Embryonic facial prominence (tissue), 1 donor: ENCODE measurements around the gene CCDC92B.

Source experiments
- DNase-seq: peaks from one replicate; pipeline ENCODE4 v3.0.0-alpha.2; 2016; ENCODE audit errors: extremely low spot score

CCDC92B gene

DNA sequence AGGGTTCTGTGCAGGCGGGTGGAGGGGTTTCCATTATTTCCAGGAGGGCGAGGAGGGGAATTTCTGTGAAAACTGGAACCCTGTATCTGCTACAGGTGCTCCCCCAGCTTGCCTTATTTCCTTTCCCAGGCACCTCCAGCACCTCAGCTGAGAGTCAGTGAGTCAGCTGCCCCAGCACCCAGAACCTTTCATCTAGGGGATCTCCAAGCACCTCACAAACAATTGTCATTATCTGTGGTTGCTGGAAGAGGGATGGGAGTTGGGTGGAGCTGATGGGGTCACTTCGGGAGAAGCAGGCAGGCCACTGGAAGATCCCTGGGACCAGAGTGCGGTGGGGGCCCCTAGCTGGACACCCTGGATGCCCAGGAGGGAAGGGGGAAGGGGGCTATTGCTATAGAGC lies 27.8 kb downstream of the CCDC92B start:
- no peak for DNase-seq

DNA sequence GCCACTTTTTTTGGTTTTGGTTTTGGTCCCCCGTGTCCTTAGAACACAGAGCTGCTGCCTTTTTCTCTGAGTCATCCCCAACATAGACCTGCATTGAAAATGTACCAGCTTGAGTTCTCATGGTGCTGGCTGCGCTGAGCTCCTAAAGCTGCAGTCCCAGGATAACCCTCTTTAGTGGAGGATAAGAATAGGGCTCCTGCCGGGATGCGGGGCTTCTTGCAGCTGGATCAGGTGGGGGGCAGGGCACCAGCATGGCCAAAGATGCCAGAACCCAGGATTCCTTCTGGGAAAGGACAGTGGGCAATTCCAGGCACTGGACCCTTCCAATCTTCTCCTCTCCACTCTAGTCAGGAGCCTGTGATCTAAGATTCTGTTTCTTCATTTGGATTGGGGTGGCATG lies 29.6 kb downstream of the CCDC92B start:
- no peak for DNase-seq

DNA sequence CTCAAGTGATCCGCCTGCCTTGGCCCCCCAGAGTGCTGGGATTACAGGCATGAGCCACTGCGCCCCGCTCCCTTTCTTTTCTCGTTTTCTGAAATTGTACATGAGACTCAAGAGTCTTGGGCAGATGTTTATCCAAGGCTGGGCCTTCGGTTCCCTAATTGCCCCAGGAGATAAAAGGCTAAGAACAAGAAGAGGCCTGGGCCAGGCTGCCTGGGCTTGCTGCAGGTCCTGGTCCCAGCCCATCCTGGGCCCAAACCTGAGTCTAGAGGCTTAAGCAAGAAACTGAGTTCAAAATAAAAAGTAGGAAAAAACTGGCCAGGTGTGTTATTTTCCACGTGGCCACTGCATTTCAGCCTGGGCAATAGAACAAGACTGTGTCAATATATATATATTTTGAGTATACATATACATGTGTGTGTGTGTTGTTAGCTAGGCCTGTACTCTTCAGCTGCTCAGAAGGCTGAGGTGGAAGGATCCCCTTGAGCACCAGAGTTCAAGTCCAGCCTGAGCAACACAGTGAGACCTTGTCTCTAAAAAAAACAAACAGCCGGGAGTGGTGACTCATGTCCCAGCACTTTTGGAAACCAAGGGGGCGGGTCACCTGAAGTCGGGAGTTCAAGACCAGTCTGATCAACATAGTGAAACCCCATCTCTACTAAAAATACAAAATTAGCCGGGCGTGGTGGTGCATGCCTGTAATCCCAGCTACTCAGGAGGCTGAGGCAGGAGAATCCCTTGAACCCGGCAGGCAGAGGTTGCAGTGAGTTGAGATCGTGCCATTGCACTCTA lies 31.1 kb downstream of the CCDC92B start:
- DNase-seq: no peak

DNA sequence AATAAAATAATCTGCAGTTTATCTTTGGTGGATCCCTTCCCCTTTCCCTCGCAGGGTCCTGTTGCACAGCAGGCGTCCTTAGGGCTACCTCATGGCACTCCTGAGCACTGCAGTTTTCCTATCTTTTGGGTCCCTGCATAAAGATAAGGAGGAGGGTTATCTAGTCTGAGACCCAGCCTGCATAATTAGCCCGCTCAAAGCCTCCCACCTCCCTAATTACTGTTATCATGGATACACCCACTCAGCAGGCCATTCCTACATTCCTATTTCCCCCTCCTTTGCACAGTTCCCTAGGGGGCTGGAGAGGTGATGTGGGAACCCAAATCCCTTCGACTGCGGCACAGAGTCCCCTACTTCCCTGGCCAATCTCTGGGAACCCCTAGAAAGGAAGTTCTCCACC lies 32.8 kb downstream of the CCDC92B start:
- no peak for DNase-seq

DNA sequence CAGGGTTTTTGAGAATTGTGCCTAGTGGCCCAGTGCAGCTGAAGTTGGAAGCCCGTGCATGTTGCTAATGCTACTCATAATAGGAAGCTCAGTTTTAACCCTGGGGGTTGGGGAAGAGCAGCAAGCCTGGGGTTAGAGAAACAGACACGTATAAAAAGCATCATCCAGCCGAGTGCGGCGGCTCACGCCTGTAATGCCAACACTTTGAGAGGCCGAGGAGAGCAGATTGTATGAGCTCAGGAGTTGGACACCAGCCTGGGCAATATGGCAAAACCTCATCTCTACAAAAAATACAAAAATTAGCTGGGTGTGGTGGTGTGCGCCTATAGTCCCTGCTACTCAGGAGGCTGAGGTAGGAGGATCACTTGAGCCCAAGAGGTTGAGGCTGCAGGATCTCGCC lies 35.6 kb downstream of the CCDC92B start:
- DNase-seq: no peak

DNA sequence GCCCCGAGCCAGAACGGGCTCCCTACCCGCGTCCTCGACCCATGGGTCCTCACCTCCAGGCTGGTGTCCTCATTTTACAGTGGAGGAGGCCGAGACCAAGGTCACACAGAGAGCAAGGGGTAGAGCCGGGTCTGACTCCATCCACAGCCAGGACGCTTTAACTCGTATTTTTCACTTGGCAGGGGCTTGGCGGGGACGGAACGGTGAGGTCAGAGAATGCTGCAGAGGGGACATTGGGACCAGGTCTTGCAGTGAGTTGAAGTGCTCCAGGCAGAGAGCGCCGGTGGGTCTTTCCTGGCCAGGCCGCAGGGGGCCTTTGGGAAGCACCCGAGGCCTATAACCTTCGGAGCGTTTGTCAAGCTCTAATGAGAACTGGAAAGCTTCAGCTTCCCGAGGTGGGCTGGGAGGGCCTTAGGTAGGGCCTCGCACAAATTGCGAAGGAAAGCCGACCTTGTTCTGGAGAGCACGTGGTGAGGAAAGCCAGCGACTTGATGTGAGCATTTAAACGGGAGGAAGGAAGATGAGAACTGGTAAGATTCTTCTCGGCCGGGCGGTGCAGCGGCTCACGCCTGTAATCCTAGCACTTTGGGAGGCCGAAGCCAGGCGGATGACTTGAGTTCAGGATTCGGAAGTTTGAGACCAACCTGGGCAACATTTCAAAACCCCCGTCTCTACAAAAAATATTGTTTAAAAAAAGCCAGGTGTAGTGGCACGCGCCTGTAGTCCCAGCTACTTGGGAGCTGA lies 37.0 kb downstream of the CCDC92B start:
- no peak for DNase-seq

DNA sequence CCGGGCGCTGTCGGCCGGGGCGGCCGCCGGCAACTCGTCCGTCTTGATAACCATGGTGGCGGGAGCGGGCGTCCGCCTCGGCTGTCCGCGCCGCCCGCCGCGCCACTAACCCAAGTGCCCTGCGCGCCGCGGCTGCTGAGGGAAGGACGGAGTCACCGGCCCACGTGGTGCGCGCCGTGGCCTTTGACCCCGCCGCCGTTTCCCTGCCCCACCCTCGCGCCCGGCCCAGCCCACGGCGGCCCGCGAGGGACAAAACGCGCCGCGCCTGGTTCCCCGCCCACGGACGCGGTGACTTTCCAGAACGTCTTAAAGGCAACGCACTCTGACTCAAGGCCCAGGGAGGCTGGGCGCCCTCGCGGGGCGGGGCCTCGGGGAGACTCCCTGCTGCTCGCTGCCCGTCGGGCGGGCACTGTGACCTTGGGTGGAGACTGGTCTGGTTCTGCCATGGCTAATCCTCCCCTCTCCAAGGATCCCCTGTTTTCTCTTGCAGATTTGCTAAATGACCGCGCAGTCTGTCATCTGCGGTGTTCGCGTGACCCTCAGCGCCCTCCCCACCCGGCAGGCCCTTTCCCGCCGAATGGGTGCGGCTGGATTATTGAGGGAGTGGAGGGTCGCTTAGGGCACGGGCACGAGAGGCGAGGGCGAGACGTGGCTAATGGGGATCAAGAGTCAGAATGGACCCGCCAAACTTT lies 37.7 kb downstream of the CCDC92B start, which contains the start of gene CLUH:
TSS of gene CLUH (minus strand) at position 157 of the 692 bp plus-strand sequence. CDS start at position 54, 103 bp downstream.
- DNase-seq: peak; percentile 72

DNA sequence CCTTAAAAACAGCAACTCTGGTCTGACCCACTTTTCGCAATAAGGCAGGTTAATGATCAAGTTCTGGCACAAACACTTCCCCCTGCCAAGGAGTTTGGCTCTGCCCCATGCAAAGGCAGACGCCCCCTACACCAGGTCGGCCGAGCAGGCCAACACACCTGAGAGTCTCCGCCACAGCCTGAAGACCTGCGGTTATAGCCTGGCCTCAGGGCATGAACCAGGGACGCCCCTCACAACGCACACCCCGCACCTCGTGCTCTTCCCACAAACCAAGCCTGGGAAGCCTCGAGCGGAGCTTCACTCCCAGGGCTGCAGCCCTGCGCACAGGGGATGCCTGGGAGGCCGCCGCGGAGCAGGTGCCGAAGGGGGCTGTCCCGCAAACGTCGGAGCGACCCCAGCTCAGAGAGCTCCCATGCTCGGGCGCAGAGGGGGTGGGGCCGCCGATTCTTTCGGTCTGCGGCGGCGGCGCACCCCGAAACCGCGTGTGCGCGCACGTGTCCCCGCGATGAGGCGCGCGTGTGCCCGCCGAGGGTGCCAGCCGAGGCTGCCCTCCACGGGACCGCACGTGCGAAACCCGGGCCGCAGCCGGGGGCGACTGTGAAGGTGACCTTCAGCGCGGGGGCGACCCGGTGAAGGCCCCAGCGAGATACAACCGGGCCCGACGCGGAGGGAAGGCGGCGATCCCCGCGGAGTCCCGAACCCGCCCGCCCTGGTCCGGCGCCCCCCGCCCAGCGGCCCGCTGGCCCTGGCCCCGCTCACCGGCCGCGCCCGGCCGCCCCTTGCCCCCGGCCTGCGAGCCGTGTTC lies 38.4 kb downstream of the CCDC92B start:
- DNase-seq: no peak

DNA sequence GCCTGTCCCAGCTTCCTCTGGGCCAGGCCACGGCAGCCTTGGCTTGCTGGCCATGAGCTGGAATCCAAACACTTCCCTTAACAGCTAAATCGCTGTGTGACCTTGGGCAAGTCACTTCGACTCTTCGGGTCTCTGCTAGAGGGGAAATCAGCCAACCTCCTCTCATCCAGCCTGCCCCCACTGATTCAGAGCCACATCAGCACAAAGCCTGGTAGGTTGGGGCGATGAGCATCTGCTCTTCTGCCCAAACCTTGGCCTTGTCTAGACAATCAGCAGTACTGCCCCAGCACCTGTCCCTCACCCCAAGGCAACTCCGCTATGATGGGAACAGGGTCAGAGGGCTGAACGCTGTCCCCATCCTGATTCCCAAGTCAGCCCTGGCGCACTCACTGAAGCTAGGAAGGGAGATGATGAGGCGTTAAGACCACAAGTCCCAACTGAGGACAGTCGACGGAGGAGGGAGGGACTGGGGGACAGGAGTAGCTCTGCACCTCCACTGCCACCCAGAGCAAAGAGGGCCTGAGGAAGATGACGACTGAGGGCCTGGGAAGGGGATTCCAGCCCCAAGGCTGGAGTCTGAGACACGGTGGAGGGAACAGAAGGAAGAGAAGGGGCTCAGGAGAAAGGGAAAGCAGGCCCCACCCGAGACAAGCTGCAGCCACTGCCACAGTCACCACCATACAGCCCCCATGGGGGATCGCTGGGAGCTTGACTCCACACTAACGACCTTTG lies 39.2 kb downstream of the CCDC92B start:
- DNase-seq: no peak

DNA sequence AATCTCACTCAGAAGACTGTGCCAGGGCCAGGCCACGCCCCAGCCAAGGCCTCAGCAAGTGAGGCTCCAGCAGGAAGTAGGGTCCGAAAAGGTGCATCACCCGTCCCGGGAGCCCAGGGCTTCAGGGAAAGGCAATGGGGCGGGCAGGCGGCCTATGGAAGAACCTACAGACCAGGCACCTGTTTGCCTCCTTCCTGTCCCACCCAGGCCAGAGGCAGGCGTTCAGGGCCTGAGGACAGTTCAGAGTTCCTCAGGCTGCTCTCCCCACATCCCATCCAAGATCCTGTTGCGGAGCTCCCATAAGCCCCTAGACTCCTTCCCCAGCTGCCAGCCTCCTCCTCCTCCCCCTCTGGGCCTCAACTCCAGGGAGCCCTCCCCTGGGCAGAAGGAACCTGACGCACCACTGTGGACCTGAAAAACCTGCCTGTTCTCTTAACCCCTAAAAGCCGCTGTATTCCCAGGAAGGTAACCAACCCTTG lies 40.2 kb downstream of the CCDC92B start:
- DNase-seq: no peak

DNA sequence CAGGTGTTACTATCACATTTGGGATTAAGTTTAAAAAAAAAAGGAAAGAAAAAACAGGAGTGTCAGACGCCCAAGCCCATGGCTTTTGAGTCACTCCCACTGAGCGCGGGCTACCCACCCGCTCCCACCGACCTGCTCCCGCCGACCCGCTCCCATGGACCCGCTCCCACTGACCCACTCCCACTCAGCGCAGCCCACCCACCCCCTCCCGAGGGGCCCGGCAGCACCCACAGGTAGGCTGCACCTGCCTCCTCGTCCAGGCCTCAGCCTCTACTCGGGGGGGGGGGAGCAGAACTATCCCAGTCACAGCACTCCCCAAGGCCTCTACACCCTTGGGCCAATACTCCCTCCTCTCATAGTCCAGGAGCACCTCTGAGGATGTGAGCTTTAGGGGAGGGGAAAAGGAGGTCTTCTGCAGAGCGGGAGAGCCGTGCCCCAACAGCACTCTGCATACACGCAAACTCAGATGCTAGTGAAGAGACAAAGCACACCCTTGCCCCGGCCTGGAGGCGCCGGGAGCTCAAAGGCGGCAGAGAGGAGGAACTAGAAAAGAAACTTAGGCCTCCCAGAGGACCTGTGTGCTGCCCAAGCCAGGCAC lies 40.8 kb downstream of the CCDC92B start:
- DNase-seq: no peak

DNA sequence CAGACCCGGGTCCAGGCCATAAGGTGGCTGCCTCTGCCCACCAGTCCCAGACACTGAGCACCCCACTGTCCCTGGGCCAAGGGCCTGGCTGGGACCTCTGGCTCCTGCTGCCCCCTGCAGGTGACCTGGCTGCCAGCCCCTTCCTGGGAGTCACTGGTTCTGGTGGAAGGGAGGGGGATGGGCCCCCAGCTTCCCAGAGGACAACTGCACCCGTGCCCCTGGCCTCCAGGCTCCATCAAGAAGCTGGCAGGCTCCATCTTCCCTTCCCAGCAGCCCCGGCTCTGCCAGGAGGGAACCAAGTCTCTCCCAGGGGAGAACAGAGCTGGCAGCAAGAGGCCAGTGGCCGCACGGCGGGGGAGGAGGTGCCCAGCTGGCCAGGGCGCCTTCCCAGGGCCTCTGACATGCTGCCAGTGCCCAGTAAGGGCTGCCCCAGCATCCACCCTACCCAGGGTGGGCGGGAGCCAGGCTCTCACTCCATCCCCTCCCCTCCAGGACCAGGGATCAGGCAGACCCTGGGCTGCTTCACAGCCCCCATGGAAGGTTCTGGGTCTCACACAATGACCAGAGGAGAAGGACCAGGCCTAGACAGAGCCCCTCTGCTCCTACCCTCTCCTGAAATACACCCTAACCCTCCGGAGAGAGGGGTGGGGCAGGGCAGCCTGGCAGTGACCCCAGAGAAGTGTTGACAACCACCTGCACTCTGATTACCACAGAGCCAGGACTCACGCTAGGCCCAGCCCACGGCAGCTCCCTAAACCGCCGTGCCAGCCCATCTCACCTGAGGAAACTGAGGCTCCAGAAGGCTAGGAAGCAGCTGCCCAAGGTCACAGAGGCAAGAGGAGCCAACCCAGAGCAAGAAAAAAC lies 41.5 kb downstream of the CCDC92B start:
- DNase-seq: no peak

DNA sequence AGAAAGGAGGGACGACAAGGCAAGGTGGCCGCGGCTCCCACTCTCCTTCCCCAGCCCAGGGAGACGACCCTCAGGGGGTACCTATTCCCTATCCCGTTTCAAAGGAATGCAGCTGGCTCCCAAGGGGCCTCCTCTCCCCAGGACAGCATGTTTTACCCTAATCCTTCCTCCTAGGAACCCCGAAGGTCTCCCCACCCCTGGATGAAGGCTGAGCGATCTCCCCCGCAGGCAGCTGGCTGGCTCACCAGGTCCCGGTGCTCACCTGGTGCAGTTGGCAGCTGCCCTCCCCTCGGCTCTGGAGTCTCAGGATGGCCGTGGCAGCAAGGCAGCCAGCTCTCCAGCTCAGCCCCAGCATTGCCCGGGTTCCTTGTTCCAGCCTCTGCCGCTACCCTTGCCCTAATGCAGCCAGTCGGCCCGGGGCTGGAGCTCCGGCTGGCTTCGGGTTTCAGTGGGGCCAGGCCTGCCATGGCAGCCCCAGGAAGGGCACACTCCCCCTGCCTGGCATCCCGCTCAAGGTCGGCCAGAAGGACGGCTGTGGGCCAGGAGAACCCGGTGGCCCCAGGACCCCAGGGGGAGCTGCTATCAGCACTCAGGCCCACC lies 42.4 kb downstream of the CCDC92B start:
- DNase-seq: no peak

DNA sequence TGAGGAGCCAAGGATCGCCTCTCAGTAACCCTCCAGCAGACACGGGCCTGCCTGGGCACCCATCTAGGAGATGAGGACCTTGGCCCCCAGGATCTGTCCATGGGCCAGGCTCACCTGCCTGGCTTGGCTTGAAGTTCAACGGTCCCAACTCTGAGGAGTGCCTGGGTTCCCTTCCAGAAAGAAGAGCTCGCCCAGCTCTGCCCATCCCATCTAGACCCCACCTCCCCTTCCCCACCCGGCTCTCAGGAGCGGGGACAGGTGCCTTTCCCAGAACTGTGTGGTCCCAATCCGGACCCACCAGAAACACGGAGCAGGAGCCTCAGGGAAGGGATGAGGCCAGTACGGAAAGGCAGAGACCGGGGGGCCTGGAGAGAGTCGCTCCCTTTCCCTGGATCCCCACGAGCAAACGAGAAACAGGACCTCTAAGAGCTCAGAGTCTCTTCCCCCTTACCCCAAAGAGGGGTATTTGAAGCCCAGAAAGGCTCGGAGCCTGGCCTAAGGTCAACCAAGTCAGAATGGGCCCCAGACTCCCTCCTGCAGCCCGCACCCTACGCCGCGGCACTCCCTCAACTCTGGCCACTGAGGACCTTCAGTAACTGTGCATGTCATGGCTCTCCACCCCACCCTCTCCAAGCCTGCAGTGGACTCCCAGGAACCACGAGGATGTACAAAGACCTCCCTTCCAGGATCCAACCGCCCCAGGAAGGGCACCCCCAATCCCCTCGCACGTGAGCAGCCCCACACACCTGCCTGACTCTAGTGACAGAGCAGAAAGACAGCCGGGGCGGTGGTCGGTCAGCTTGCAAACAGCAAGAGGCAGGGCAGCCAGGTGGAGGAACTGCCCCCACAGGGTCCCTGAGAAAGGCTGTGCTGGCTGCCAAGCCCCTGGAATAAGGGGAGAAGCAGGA lies 43.3 kb downstream of the CCDC92B start:
- no peak for DNase-seq

DNA sequence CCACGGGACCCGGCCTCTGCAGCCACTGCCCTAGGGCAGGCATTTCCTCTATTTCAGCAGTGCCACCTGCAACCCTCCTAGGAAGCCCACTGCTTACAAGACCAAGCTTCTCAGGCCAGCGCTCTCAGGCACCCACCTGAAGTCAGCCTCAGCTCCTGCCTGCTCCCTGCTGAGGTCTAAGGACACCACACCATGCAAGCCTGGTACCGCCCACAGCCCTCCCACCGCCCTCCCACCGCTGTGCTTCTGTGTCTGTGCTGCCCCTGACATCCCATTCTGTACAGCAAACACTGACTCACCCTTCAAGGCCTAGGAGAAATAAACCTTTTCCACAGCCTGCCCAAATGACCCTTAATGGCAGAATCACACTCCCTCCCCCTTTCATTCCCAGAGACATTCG lies 44.2 kb downstream of the CCDC92B start:
- no peak for DNase-seq

DNA sequence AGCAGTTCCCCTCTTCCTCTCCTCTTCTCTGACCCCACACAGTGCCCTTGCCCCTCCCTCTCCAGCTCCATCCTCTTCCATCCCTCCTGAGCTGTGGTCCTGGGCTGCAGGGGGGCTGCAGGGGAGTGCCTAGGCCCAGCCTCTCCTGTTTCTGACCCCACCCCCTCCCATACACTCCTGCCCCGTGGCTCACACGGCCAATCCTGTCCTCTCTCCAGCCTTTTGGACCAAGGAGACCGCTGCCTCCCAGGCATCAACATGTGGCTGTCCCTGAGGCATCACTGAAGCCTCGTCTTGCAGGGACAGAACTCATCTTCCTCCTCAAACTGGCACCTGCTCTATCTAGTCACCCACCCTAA lies 44.6 kb downstream of the CCDC92B start:
- no peak for DNase-seq

DNA sequence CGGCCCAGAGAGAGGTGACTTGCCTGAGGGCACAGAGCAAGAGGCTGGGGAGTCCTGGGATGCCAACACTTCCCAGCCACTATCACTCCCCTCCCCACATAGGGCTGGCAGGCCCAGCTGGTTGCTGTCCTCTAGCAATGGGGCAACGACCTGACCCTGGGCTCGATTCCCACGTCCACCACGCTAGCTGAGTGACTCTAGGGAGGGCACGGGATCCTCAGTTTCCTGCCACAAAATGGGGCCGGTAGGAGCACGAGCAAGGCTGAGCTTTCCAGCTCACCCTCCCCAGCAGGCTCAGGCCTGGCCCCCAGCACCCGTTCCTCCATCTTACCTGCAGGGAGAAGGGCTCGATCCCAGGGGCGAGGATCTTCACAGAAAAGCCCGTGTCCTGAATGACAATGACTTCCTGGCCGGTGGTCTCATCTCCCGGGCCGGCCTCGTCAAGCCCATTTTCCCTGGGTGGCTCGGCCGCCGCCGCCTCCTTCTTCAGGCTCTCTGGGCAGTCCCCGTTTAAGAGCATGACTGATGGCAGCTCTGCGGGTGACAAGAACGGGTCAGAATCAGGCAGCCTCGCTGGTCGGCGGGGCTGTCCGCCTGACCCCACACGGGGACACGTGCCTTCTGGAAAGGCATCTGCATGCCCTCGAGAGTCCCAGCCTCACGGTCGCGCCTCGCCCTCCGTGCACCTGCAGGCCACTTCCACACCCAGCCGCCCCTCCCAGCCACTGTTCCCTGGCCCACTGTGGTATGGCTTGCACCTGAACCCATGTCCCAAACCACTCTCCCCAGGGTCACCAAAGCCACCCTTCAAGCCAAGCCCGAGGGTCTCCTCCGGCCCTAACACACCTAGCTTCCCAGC lies 45.2 kb downstream of the CCDC92B start:
- no peak for DNase-seq
